GM18519 (cell line): ENCODE results near the gene SLC26A6.

ENCODE experiments used
- ATAC-seq: cut with Tn5 transposase; IDR thresholded peaks from one replicate; pipeline ENCODE4 v1.9.1; 2021; ENCODE audit warnings: mild to moderate bottlenecking, moderate library complexity; ENCODE audit not compliant: unreplicated experiment, low FRiP score

SLC26A6 gene

DNA sequence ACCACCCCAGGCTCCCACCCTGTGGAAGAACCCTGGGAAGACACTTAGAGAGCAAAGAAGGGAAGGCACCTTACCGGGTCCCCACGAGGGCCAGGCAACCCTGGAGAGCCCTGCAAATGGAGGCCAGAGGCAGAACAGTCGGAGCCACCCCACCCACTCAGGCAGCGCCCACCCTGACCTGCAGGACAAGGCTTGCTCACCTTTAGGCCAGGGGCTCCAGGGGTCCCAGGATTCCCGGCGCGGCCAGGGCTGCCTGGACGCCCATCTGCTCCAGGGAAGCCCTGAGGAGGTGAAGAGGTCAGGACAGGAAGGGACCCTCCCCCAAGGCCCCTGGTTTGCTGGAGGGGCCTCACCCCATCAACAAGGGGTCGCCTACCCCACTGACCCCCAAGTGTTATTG is 50.4 kb downstream of the SLC26A6 start:
- no peak for ATAC-seq

DNA sequence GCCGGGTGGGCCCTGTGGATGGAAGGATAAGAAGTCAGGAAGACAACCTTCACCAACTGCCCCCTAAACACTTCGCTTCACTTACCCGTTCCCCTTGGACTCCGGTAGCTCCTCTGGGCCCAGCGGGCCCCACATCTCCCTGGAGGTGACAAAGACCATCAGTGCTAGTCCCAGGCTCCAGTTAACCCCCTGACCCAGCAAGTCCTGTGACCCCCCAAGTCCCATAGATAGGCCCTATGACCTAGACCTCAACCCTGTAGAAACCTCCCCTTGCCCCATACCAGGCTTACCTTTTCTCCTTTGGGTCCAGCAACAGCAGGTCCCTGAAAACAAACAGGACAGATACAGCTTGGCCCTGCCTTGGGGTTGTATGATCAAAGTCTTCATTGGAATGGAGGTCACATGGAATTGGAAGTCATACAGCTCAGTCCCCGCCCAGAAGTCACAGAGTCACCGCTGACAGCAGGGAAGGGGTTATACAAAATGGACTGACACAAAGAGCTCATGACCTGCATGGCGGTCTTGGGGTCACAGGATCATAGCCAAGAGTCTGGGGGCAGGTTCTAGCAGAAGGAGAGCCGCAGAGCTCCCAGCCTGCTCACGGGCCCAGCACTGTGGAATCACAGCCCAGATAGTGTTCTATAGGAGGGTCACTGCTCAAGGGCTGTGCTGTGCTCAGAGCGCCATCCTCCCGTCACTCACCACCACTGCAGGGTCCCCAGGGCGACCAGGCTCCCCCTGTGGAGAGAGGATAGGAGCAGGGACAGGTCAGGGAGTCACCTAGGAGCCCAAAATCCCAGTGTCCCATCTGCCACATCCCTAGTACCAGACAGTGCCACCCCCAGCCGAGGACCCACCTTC is 53.4 kb downstream of the SLC26A6 start:
- no peak for ATAC-seq

DNA sequence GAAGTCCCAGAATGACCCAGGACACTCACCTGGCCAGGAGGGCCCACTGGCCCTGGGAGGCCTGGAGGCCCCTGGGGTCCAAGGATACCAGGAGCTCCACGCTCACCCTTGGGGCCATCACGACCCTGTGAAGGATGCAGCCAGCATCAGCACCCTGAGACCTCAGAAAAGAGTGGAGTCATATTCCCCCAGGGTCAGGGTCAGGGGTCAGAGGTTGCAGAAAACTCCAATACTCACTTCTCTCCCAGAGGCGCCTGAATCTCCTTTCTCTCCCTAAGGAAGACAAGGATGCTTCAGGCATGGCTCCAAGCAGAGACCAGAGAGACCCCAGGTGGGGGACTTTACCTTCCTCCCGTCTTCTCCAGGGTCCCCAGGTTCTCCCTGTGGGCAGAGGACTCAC is 58.6 kb downstream of the SLC26A6 start:
- ATAC-seq: no peak
